Measurements from ENCODE around the gene NRM.

The NRM gene

GRCh38 chr6:30717129-30717844 lies 26.5 kb upstream of the NRM start, which contains the start of gene MDC1:
TSS of gene MDC1 (minus strand) at chr6:30717281. CDS start at chr6:30715175, 2,106 bp downstream.
- peak; percentile 100 for DNase-seq (ENCODE audit: low read depth)
- 0 out of 2 replicates have a peak, but pooled peaks have one; percentile 2 for TF ChIP-seq CTCF (IDR thresholded peaks at IDR 0.05; ENCODE audit: control insufficient read depth, extremely low read depth, insufficient read depth)
- peak within 1 kb of the TSS; percentile 64 for H3K4me3 ChIP-seq (ENCODE audit: low read depth, low read length)

- H3K4me3 ChIP-seq (ENCODE audit: low read depth, low read length), result peak overlapping the region; percentile 64
- no peak for DNase-seq (ENCODE audit: low read depth)
- no peak for TF ChIP-seq CTCF (IDR thresholded peaks at IDR 0.05; ENCODE audit: control insufficient read depth, extremely low read depth, insufficient read depth)
Measured at GRCh38 chr6:30716879-30717128, 26.0 kb upstream of the NRM start.

GRCh38 chr6:30714263-30714662 lies 23.5 kb upstream of the NRM start:
- H3K4me3 ChIP-seq (ENCODE audit: low read depth, low read length), result no peak overlapping the region
- TF ChIP-seq CTCF (IDR thresholded peaks at IDR 0.05; ENCODE audit: control insufficient read depth, extremely low read depth, insufficient read depth), result no peak
- DNase-seq (ENCODE audit: low read depth), result no peak

GRCh38 chr6:30712441-30712945 lies 21.7 kb upstream of the NRM start:
- H3K4me3 ChIP-seq (ENCODE audit: low read depth, low read length), result no peak overlapping the region
- no peak for DNase-seq (ENCODE audit: low read depth)
- TF ChIP-seq CTCF (IDR thresholded peaks at IDR 0.05; ENCODE audit: control insufficient read depth, extremely low read depth, insufficient read depth), result no peak

- TF ChIP-seq CTCF (IDR thresholded peaks at IDR 0.05; ENCODE audit: control insufficient read depth, extremely low read depth, insufficient read depth), result no peak
- H3K4me3 ChIP-seq (ENCODE audit: low read depth, low read length), result no peak overlapping the region
- no peak for DNase-seq (ENCODE audit: low read depth)
Measured at GRCh38 chr6:30711758-30712380, 21.1 kb upstream of the NRM start.

- no peak for TF ChIP-seq CTCF (IDR thresholded peaks at IDR 0.05; ENCODE audit: control insufficient read depth, extremely low read depth, insufficient read depth)
- no peak for DNase-seq (ENCODE audit: low read depth)
- no peak overlapping the region for H3K4me3 ChIP-seq (ENCODE audit: low read depth, low read length)
Measured at GRCh38 chr6:30709101-30709868, 18.5 kb upstream of the NRM start.
